ENCODE measurements around the gene ZC2HC1C.

ZC2HC1C gene

DNA sequence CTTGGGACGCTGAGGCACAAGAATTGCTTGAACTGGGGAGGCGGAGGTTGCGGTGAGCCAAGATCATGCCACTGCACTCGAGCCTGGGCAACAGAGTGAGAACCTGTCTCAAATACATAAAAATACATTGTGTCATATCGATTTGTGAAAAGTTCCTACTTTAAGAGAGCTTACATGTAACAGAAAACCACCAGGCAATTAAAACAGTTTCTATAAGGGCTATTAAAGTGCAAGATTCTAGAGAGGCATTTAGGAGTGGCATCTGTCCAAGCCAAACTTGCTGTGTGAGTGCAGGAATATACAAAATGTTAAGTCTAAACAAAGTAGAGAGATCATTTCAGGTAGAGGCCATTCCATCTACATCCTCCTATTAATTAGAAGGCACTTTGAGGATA, 59.2 kb downstream of the ZC2HC1C start:
- H3K79me2 ChIP-seq (ENCODE audit: insufficient read depth, low read length), result peaks cover 40% of the 10 kb centered on the region

More for the DNA sequence above, 59.2 kb downstream of the ZC2HC1C start:
- no peaks in the 10 kb centered on the region for H3F3A ChIP-seq (ENCODE audit: low read depth)
- no peaks in the 10 kb centered on the region for H3K27me3 ChIP-seq (ENCODE audit: insufficient read depth, low read length, poor library complexity, severe bottlenecking)
- H3K36me3 ChIP-seq (ENCODE audit: insufficient read depth, low read length), result peaks cover 20% of the 10 kb centered on the region
- no peaks in the 10 kb centered on the region for H3K9me3 ChIP-seq (ENCODE audit: insufficient read depth, low read depth, low read length)
- H3K9ac ChIP-seq (ENCODE audit: low read depth, low read length, poor library complexity, severe bottlenecking), result no peak overlapping the region
- peaks cover 15% of the 10 kb centered on the region for H4K20me1 ChIP-seq (ENCODE audit: insufficient read depth, low read length, poor library complexity, severe bottlenecking)
- H3K4me1 ChIP-seq (ENCODE audit: insufficient read depth, low read length, poor library complexity, severe bottlenecking), result peaks cover 26% of the 10 kb centered on the region
- H3K4me2 ChIP-seq (ENCODE audit: low read depth, low read length, poor library complexity, severe bottlenecking), result peak overlapping the region; percentile 94
- TF ChIP-seq, protein P1, sequence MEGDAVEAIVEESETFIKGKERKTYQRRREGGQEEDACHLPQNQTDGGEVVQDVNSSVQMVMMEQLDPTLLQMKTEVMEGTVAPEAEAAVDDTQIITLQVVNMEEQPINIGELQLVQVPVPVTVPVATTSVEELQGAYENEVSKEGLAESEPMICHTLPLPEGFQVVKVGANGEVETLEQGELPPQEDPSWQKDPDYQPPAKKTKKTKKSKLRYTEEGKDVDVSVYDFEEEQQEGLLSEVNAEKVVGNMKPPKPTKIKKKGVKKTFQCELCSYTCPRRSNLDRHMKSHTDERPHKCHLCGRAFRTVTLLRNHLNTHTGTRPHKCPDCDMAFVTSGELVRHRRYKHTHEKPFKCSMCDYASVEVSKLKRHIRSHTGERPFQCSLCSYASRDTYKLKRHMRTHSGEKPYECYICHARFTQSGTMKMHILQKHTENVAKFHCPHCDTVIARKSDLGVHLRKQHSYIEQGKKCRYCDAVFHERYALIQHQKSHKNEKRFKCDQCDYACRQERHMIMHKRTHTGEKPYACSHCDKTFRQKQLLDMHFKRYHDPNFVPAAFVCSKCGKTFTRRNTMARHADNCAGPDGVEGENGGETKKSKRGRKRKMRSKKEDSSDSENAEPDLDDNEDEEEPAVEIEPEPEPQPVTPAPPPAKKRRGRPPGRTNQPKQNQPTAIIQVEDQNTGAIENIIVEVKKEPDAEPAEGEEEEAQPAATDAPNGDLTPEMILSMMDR (conservative IDR thresholded peaks at IDR 0.05; ENCODE audit: low read length), result no peak
- TF ChIP-seq EZH2phosphoT487 (IDR thresholded peaks at IDR 0.05; ENCODE audit: borderline replicate concordance), result no peak
- no peaks in the 10 kb centered on the region for H3K9me2 ChIP-seq (replicated peaks; ENCODE audit: low read depth, low read length)
- H3K4me3 ChIP-seq (ENCODE audit: low read length, poor library complexity, severe bottlenecking), result no peak overlapping the region
- no peak overlapping the region for H2AFZ ChIP-seq (ENCODE audit: low read length)

All from Loucy (cell line).